ENCODE results near the gene PCYOX1L.

PCYOX1L gene

DNA sequence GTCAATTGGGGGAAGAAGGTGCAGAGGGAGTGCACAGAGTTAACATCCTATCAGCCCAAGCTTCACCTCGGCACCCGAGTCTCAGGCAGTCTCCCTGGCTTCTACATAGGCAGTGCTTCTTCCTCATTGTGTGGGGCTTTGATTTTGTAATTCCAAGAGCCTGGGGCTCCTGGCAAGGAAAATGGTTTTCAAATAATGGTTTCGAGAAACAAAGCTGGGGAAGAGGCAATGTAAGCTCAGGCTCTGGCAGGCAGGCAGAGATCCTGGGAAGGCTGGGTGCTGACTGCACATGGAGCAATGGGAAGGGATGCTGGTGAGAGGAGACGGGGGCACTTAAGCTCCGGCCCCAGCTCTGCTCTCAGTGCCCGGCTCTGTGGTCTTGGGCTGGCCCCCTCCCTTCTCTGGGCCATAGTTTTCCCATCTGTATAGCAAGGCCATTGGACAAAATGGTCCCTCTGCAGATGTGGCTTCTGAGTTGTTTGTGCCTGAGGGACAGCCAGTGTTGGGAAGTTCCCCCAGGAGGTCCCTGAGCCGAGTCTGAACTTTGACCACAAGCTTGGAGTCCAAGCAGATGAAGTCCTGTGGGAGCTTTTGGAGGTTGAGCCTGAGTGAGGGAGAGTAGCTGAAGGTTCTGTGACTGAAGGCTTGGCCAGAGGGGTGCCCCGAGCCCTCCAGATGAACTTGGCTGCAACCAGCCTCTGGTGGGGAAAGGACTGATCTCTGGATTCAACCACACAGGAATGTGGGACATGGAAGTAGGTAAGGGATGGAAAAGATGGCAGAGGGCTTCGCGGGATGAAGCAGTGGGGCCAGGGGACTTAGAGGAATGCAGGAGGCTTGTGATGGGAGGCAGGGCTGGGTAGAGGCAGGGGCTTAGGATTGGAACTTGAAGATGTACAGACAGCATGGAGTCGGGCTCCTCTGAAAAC, 49.7 kb downstream of the PCYOX1L start:
- no peak for DNase-seq (ENCODE audit: low read depth in 2 of 2)

DNA sequence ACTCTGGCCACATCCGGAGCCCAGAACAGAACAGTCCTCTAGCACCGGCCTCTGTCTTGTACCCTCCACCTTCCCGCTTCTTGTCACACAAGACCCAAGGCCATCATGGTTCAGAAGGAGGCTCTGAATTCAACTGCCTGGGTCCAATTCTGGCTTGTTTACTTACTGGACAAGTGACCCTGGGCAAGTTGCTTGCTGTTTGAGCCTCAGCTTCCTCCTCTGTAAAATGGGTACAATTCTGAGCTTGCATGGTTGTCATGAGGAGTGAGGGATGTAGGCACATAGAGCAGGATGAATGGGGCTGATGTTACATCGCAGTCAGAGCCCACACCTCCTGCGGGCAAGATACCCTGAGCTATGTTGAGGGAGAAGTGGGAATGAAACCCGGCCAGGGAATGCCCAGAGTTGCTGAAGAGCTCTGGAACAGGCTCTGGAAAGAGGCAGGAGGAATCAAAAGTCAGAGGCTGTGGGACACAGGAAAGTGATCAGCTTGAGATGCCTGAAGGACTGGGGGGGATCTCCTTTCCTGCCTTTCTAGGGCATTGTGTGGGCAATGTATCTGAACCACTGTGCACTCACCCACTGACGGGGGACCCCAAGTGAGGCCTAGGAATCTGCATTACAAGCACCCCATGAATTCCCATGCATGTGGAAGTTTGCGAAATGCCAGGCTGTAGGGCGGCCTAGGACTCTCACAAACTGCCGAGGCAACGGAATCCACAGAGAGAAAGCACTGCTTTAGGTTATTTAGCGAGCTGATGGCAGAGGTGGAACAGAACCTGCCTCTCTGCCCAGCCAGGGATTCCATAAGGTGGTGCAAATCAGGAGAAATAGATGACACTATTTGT, 50.6 kb downstream of the PCYOX1L start:
- DNase-seq (ENCODE audit: low read depth in 2 of 2) = no peak

DNA sequence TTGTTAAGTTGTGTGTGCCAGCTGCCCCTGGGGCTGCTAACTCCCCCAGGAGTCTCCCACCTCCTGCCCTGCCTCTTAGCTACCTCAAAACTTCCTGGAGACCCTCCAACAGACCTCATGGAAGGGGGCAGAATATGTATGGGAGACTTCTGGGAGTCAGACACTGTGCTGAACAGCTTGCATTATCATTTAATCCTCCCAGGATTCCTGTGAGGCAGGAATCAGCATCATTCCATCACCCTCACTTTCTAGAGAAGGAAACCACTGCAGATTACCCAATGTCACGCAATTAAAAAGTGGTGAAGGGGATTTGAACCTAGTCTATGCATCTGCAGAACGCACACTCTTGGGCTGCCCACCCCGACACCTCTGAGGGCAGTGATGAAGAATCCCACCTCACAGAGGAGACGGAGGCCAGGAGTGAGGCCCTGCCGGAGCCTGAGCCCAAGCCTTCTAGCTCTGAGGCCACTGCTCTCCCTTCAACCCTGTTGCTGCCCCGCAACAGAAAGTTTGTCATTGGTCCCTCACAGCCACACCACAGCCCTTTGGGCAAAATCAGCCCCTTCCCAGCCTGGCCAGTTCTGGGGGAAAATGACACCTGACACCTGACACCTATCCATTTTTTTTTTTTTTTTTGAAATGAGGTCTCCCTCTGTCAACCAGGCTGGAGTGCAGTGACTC, 51.6 kb downstream of the PCYOX1L start:
- DNase-seq (ENCODE audit: low read depth in 2 of 2) = no peak

DNA sequence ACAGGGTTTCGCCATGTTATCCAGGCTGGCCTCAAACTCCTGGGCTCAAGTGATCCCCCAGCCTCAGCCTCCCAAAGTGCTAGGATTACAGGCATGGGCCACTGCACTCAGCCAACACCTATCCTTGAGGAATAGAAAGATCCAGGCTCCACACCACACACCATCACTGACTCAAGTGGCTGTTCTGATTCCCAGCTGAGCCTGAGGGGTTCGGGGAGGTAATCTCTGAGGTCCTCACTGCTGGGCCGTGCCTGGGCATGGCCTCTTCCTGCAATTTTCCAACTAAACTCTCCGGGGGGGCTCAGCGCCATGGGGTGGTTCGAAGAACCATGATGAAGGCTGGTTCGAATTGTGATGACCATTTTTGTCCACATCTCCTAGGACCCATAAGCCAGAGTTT, 52.2 kb downstream of the PCYOX1L start:
- DNase-seq (ENCODE audit: low read depth in 2 of 2) = no peak

DNA sequence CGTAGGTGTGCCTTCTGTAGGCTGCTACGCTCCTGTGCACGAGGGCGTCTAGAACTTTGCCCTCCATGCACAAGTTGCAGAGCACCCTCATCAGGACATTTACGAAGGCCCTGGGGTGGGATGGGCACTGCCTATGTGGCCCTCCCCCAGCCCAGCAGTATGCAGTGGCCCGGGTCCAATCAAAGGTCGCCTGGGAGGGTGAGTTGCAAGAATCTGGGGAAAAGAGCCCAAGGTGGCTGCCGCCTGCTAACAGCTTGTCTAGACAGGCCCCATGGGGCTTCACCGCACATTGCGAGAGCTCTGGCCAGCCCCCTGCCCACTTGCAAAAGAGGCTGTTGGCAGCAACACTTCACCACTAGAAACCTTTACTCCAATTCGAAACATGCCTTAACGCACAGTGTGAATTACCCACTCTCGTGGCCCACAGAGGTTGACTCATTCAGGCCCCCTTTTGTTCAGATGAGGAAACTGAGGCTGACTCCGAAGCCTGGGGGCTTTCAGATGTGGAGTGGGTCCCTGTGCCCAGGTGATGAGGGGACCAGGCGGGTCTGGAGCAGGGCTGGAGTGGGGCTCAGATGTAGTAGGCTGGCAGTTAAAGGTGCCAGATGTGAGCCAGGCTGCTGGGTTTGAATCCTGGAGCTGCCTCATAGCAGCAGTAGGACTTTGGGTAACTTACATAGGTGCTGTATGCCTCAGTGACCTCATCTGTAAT, 53.0 kb downstream of the PCYOX1L start:
- DNase-seq (ENCODE audit: low read depth in 2 of 2) = no peak

DNA sequence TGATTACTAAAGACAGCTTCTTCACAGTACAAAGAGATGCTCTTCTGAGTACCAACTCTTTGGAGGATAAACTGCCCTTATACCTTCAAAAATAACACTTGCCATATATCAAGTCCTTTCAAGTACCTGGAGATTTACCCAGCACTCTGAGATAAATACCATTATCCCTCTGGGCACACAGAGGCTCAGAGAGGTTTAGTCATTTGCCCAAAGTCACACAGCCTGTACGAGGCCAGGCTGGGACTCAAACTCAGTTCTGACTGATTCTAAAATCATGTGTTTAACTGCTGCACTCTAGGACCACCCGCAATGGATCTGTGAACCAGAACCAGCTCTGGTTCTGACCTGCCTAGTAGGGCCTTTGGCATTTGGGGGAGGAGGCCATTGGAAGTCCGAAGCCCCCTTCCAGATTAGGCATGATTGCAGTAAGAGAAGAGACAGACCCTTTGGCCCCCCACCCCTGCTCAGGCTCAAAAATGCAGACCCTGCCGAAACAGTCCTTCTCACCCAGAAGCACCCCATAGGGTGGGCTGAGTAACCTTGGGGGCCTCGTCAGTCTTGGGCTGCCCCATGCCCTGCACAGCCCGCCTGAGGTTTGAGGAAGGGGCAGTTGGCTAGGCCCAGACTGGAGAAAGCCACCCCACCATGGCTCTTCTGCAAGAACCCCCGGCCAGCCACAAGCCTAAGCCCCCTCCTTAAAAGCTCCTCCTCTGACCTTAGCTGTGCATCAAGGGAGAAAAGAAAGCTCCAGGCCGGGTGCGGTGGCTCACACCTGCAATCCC, 54.1 kb downstream of the PCYOX1L start:
- no peak for DNase-seq (ENCODE audit: low read depth in 2 of 2)

DNA sequence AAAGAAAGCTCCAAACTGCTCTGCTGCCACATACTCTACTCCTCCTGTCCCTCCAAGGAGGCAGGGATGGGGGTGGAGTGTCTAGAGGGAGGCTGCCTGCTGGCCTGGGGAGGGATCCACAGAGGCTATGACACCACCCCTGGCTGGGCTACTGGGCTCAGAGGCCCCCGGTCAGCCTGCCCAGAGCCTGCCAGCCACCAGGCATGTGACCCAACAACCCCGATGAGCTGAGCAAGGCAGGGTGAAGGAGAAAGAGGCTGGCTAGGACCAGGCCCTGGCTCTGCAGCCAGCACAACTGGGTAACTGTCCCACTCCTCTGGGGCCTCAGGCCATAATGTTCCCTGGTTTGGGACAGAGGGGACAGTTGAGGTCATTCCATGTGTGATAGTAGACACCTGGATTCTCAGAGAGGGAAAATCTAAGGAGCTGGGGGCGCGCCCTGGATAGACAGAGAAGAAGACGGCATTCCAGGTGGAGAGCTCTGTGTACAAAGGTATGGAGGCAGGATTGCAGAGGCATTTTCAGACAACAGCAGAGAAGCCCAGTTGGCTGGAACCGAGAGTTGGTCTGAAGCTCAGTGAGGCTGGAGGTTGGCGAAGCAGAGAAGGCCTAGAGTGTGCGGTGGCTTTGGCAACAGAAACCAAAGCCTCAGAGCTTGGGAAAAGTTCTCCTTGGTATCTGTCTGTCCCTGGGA, 55.1 kb downstream of the PCYOX1L start:
- no peak for DNase-seq (ENCODE audit: low read depth in 2 of 2)

DNA sequence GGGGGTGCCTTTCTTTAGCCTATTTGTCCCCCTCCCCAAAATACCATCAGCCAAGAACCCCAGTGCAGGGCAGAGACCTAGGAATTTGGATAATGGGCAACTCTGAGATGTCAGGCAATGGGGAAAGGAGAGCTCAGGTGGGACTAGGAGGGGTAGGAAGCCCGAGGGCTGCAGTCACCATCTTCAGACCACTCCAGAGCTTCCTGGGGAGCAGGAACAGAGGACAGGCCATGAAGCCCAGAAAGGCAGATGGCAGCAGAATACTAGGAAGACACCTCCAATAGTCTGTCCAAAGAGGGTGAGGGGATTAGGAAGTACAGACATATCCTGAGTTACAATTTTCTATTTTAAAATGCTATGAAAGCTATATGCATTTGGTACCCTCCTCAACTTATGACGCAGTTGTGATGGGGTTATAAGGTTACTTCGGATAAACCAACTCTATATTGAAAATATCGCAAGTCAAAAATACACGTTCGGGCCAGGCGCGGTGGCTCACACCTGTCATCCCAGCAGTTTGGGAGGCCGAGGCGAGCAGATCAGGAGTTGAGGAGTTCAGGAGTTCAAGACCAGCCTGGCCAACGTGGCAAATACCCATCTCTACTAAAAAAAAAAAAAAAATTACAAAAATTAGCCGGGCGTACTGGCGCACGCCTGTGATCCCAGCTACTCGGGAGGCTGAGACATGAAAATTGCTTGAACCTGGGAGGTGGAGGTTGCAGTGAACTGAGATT, 55.8 kb downstream of the PCYOX1L start:
- no peak for DNase-seq (ENCODE audit: low read depth in 2 of 2)

DNA sequence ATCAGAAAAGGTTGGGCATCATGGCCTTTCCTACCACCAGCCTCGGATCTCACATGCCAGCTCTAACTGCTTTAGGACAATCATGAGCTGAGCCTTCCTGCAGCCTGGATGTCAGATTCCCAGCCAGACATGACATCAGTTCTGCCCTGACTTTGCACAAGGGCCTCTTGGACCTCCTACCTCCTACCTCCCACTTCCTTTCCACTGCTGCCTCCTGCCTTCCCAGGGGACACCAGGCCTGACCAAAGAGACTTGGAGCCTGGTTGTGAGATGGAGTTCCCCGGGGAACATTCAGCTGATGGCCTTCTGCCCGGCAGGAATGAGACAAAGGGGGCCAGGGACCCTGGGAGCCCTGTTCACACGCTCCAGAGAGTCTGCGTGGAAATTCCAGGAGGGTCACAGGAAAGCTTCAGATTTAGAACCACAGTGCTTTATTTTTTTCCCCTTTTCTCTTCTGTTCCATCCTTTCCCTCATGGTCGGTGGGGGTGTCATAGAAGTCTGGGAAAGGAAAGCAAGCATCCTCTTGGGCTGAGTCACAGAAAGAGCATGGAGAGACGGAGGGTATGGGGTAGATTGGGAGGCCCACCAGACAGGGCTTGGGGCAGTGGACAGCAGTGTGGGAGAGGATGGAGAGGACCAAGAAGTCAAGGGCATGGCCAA, 56.7 kb downstream of the PCYOX1L start:
- no peak for DNase-seq (ENCODE audit: low read depth in 2 of 2)

DNA sequence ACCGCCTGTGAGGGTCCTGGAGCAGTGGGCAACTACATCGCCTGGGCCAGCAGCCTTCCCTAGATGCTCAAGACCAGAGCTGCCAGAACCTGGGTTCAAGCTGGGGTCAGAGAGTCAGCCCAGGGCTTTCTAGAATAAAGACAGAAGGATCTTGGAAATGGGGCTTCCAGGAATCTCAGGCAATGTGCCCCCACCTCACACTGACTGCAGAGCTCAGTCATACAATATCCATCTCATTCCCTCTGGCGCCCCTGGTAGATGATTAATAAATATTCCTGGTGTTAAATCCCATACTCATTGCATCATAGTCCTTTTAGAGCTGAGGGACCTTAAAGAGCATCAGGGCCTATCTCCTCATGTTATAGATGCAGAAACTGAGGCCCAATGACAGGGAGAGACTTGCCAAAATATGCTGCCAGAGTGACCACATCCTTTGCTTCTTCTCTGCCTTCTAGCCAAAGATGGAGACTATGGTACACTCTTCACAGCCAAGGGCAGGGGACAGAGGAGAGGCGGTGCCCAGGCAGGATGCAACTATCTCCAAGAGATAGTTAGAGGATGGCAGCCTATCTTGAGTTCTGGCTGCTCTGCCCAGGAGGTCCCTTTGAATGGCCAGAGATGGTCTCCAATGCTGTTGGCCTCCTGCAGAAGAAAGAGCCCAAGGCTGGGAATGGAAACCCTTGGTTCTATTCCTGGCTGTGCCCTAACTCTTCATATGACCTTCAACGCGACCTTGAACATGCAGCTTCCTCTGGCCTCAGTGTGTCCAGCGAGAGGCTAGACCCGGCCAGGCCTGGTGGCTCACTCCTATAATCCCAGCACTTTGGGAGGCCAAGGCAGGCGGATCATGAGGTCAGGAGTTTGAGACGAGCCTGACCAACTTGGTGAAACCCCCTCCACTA, 57.5 kb downstream of the PCYOX1L start:
- no peak for DNase-seq (ENCODE audit: low read depth in 2 of 2)

DNA sequence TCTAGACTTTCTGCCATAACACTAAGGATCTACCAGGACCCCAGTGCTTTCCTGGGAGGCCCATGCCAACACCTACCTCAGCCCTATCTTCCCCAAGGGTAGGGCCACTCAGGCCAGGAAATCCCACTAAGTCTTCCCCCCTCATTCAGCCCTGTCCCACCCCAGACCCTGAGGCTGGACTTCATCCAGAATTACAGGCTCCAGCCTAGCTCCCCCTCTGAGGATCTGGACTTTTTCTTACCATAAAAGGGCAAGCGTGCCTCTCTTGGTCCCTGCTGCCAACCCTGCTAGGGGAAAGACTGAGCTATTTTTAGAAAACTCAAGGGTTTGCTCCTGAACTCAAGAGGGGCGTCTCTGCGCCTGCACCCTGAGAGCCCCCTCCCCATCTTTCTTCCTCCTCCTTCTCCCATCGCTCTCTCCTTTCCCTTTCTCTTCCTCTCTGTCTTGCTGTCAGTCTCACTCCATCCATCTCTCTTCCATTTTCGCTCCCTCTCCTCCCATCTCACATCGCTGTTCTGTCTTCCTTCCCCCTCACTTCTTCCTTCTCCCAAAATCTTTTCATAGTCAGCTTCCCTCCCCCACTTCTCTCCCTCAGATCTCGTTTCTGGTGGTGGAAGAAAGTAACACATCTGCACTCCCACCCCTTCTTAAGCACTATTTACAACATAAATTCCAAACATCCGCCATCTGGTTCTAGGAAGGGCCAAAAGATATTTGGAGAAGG, 59.3 kb downstream of the PCYOX1L start:
- DNase-seq (ENCODE audit: low read depth in 2 of 2) = peak; percentile 68 to 73

DNA sequence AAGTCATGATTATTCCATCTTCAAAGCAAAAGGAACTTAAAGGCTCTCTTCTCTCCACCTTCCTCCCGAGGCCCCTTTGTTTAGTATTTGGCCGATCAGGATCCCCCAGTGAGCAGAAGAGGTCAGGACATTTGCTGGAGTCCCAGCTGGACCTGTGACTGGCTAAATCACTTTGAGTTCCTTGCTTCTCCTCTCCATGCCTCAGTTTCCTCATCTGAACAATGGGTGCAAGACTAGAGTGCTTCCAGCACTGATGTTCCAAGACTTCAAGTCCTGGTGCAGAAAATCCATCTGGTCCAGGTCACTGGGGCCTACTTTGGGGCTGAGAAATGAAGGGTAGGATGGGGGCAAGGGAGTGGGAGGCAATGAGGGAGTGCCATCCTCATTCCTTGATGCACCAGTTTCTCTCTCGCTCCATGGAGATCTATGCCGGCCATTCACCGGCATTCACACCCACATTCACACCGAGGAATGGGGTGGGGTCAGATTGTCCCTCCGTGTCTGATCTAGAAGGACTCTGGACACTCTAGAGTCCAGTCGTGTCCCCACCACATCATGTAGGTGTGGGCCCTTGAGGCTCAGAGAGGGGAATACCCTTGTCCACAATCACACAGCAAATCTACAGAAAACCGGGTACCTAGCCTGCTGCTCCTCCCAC, 60.0 kb downstream of the PCYOX1L start:
- no peak for DNase-seq (ENCODE audit: low read depth in 2 of 2)

DNA sequence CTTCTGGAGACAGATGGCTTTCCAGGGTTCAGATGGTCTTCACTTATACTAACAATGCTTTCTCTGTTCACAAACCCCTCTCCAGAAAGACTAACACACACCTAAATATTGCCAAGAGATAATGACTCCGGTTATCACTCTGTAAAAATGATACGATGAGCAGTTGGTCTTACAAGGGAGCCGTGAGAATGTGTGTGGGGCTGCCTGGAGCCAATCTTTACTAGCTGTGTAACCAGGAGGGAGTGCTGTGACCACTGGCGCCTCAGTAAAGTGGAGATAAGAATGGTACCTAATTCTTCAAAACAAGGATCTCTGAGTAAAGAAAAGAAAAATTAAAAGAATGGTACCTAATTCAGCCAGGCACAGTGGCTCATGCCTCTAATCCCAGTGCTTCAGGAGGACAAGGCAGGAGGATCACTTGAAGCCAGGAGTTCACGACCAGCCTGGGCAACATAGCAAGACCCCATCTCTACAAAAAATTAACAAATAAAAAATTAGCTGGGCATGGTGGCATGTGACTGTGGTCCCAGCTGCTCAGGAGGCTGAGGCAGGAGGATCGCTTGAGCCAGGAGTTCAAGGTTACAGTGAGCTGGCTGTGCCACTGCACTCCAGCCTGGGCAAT, 61.2 kb downstream of the PCYOX1L start:
- no peak for DNase-seq (ENCODE audit: low read depth in 2 of 2)

All from fibroblast of skin of left quadriceps (primary cell).